H9 (cell line): ENCODE data around the gene PLCD3. TPM values are rescaled to one million over a fixed set of nuclear protein-coding genes. Genes with fewer than 3 reads are reported as not detected.

ENCODE experiments used
- DNase-seq: peaks from one replicate; pipeline ENCODE4 v3.0.0-alpha.2; 2017
- H2AFZ ChIP-seq: one replicate; pipeline ENCODE4 v1.6.1; 2013; ENCODE audit warnings: mild to moderate bottlenecking, low read length, control low read depth, moderate library complexity
- H2AK5ac ChIP-seq: 2 replicates; pipeline ENCODE4 v1.6.1; 2013; ENCODE audit warnings: low read length, control low read depth, mixed read lengths; ENCODE audit not compliant: insufficient read length
- H2BK120ac ChIP-seq: one replicate; pipeline ENCODE4 v1.6.1; 2013; ENCODE audit warnings: low read depth, mild to moderate bottlenecking, low read length, control low read depth, inconsistent platforms; ENCODE audit not compliant: poor library complexity, severe bottlenecking
- H2BK12ac ChIP-seq: 2 replicates; pipeline ENCODE4 v1.6.1; 2013; ENCODE audit warnings: low read length, control low read depth, mixed read lengths, low read depth; ENCODE audit not compliant: insufficient read length
- H2BK15ac ChIP-seq: 2 replicates; pipeline ENCODE4 v1.6.1; 2013; ENCODE audit warnings: low read depth, low read length, control low read depth
- H2BK20ac ChIP-seq: one replicate; pipeline ENCODE4 v1.6.1; 2013; ENCODE audit warnings: low read depth, mild to moderate bottlenecking, low read length, control low read depth, inconsistent platforms; ENCODE audit not compliant: poor library complexity, severe bottlenecking
- H2BK5ac ChIP-seq: 2 replicates; pipeline ENCODE4 v1.6.1; 2013; ENCODE audit warnings: low read length, control low read depth, mixed read lengths; ENCODE audit not compliant: insufficient read length
- H3K14ac ChIP-seq: 2 replicates; pipeline ENCODE4 v1.6.1; 2013; ENCODE audit warnings: low read length, control low read depth; ENCODE audit not compliant: insufficient read depth
- H3K18ac ChIP-seq: 2 replicates; pipeline ENCODE4 v1.6.1; 2013; ENCODE audit warnings: low read depth, mild to moderate bottlenecking, mixed read lengths, low read length, control low read depth; ENCODE audit not compliant: insufficient read length
- H3K23ac ChIP-seq: 2 replicates; pipeline ENCODE4 v1.6.1; 2013; ENCODE audit warnings: low read length, control low read depth, mixed read lengths, low read depth; ENCODE audit not compliant: insufficient read length
- H3K23me2 ChIP-seq: 2 replicates; pipeline ENCODE4 v1.6.1; 2013; ENCODE audit warnings: low read depth, mild to moderate bottlenecking, mixed read lengths, low read length, control low read depth; ENCODE audit not compliant: insufficient read length, poor library complexity, severe bottlenecking
- H3K27ac ChIP-seq: 2 replicates; pipeline ENCODE4 v1.5.1; 2013; ENCODE audit warnings: low read length, control low read depth, mixed read lengths, low read depth; ENCODE audit not compliant: insufficient read length
- H3K27me3 ChIP-seq: 2 replicates; pipeline ENCODE4 v1.6.1; 2013; ENCODE audit warnings: low read length, control low read depth, inconsistent platforms; ENCODE audit not compliant: insufficient read depth
- H3K4ac ChIP-seq: 2 replicates; pipeline ENCODE4 v1.6.1; 2013; ENCODE audit warnings: low read depth, mild to moderate bottlenecking, control low read depth, inconsistent platforms, low read length, moderate library complexity
- H3K4me1 ChIP-seq: 2 replicates; pipeline ENCODE4 v1.6.1; 2013; ENCODE audit warnings: low read length, control low read depth, inconsistent platforms; ENCODE audit not compliant: insufficient read depth
- H3K4me2 ChIP-seq: 2 replicates; pipeline ENCODE4 v1.6.1; 2013; ENCODE audit warnings: low read length, control low read depth, mixed read lengths; ENCODE audit not compliant: insufficient read length, insufficient read depth
- H3K56ac ChIP-seq: 2 replicates; pipeline ENCODE4 v1.6.1; 2013; ENCODE audit warnings: low read depth, mild to moderate bottlenecking, mixed read lengths, low read length, control low read depth; ENCODE audit not compliant: insufficient read length
- H3K79me1 ChIP-seq: 2 replicates; pipeline ENCODE4 v1.6.1; 2013; ENCODE audit warnings: low read depth, mild to moderate bottlenecking, moderate library complexity, low read length, control low read depth, inconsistent platforms; ENCODE audit not compliant: insufficient read depth, poor library complexity, severe bottlenecking
- H3K79me2 ChIP-seq: 2 replicates; pipeline ENCODE4 v1.6.1; 2013; ENCODE audit warnings: low read length, control low read depth, inconsistent platforms; ENCODE audit not compliant: insufficient read depth
- H3K9ac ChIP-seq: 2 replicates; pipeline ENCODE4 v1.6.1; 2013; ENCODE audit warnings: low read length, control low read depth, mixed read lengths; ENCODE audit not compliant: insufficient read length; ENCODE audit errors: extremely low read depth
- H3K9me3 ChIP-seq: one replicate; pipeline ENCODE4 v1.6.1; 2013; ENCODE audit warnings: low read depth, low read length, inconsistent platforms; ENCODE audit not compliant: control insufficient read depth
- H3T11ph ChIP-seq: one replicate; pipeline ENCODE4 v1.6.1; 2013; ENCODE audit warnings: mild to moderate bottlenecking, low read length, control low read depth, inconsistent platforms
- H4K20me1 ChIP-seq: one replicate; pipeline ENCODE4 v1.6.1; 2013; ENCODE audit not compliant: control insufficient read depth, insufficient read length, insufficient read depth
- H4K5ac ChIP-seq: 2 replicates; pipeline ENCODE4 v1.6.1; 2013; ENCODE audit warnings: low read depth, mild to moderate bottlenecking, mixed read lengths, low read length, control low read depth; ENCODE audit not compliant: insufficient read length
- H4K8ac ChIP-seq: replicated peaks from 2 replicates; pipeline ENCODE4 v1.6.1; 2013; ENCODE audit warnings: low read length, control low read depth, mixed read lengths, low read depth; ENCODE audit not compliant: insufficient read length
- H4K91ac ChIP-seq: 2 replicates; pipeline ENCODE4 v1.6.1; 2013; ENCODE audit warnings: low read depth, mild to moderate bottlenecking, moderate library complexity, mixed read lengths, low read length, control low read depth; ENCODE audit not compliant: insufficient read length
- H3K27ac Mint-ChIP-seq, 3 experiments: 2 replicates in 2 of 3; 3 replicates in 1 of 3; pipeline ENCODE4 v1.8.0; 2020 to 2021; ENCODE audit warnings: mixed read lengths in 3 of 3, mild to moderate bottlenecking in 1 of 3, moderate library complexity in 1 of 3
- H3K27me3 Mint-ChIP-seq: 2 replicates; pipeline ENCODE4 v1.8.0; 2021; ENCODE audit warnings: low read depth, mild to moderate bottlenecking, moderate library complexity, mixed read lengths
- H3K36me3 Mint-ChIP-seq, 3 experiments: 2 replicates in 2 of 3; 3 replicates in 1 of 3; pipeline ENCODE4 v1.8.0; 2020 to 2021; ENCODE audit warnings: low read depth in 3 of 3, mixed read lengths in 3 of 3; ENCODE audit not compliant: insufficient read depth in 1 of 3
- H3K4me1 Mint-ChIP-seq, 2 experiments: 2 replicates each; pipeline ENCODE4 v1.8.0; 2020; ENCODE audit warnings: mixed read lengths in 2 of 2
- H3K4me3 Mint-ChIP-seq, 2 experiments: 2 replicates in 1 of 2; 3 replicates in 1 of 2; pipeline ENCODE4 v1.8.0; 2020 to 2021; ENCODE audit warnings: mild to moderate bottlenecking in 2 of 2, mixed read lengths in 2 of 2, moderate library complexity in 1 of 2
- H3K9me3 Mint-ChIP-seq, 2 experiments: 2 replicates in 1 of 2; 3 replicates in 1 of 2; pipeline ENCODE4 v1.8.0; 2020; ENCODE audit warnings: mild to moderate bottlenecking in 2 of 2, mixed read lengths in 2 of 2, moderate library complexity in 1 of 2
- WGBS: extraction: QIAGEN DNeasy Blood & Tissue Kit; methylation state at CpG from one replicate; pipeline ENCODE4 v1.1.7; 2013; ENCODE audit warnings: missing lambda C conversion rate, low lambda C conversion rate, mixed read lengths; ENCODE audit not compliant: insufficient read length; ENCODE audit errors: extremely low coverage; 5-methylcytosine and 5-hydroxymethylcytosine counted together
- total RNA-seq: library from RNA; stranded (reverse); gene quantifications from 2 replicates; pipeline ENCODE4 v1.2.1, GENCODE V29; 2021
- TF ChIP-seq, protein P1 (sequence below): fragments of 200-600 bp; sonication (generic); conservative IDR thresholded peaks from 3 replicates; pipeline ENCODE4 v1.8.0; 2021; ENCODE audit warnings: antibody characterized with exemption, mild to moderate bottlenecking

The PLCD3 gene
- total RNA-seq, 1 experiment from 2014 or later, result 41.6 TPM

DNA sequence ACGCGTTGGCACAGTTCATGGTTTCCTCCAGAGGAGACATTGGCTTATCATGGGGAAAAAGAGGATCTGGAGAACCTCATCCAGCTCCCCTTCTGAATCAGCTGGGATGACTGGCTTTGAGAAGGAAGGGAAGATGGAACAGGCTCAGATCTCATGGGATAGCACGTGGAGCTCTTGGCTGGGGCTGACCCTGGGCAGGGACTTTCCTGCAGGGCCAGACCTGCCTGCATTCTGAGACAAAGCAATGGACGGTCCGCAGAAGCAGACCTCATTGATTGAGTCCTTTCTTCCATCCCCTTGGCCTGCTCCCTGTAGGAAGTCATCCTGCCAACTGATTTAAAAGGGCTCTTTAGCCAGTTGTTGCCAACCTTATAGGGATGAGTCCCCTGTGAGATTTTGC lies 26.2 kb downstream of the PLCD3 start:
- no CpG with 5 or more reads among the region's 5 CpGs for WGBS
- Histone ChIP-seq H3K79me1 (no peaks in the 10 kb centered on the region), H2BK15ac (no peak overlapping the region), H3K18ac (no peak overlapping the region), H2BK5ac (no peak overlapping the region), H4K20me1 (no peaks in the 10 kb centered on the region), H2AK5ac (no peak overlapping the region), H2BK12ac (no peak overlapping the region), H3K79me2 (no peaks in the 10 kb centered on the region), H3K4me1 (no peaks in the 10 kb centered on the region), H3K23me2 (no peaks in the 10 kb centered on the region), H2AFZ (no peak overlapping the region), H3K9me3 (no peaks in the 10 kb centered on the region), H4K8ac (no peak overlapping the region), H3K27ac (no peak overlapping the region), H3K56ac (no peak overlapping the region), H3K4ac (no peak overlapping the region), H4K5ac (no peak overlapping the region), H3T11ph (no peak overlapping the region), H4K91ac (no peak overlapping the region), H2BK20ac (no peak overlapping the region), H3K27me3 (no peaks in the 10 kb centered on the region), H3K14ac (no peak overlapping the region), H3K9ac (no peak overlapping the region), H3K4me2 (no peak overlapping the region), H3K23ac (no peak overlapping the region), H2BK120ac (no peak overlapping the region)
- TF ChIP-seq, protein P1, sequence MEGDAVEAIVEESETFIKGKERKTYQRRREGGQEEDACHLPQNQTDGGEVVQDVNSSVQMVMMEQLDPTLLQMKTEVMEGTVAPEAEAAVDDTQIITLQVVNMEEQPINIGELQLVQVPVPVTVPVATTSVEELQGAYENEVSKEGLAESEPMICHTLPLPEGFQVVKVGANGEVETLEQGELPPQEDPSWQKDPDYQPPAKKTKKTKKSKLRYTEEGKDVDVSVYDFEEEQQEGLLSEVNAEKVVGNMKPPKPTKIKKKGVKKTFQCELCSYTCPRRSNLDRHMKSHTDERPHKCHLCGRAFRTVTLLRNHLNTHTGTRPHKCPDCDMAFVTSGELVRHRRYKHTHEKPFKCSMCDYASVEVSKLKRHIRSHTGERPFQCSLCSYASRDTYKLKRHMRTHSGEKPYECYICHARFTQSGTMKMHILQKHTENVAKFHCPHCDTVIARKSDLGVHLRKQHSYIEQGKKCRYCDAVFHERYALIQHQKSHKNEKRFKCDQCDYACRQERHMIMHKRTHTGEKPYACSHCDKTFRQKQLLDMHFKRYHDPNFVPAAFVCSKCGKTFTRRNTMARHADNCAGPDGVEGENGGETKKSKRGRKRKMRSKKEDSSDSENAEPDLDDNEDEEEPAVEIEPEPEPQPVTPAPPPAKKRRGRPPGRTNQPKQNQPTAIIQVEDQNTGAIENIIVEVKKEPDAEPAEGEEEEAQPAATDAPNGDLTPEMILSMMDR, result no peak
- peaks cover 19 to 78% (median 75%) of the 10 kb centered on the region in 3 experiments; a peak in 6 of 7 replicates for H3K36me3 Mint-ChIP-seq
- H3K27ac Mint-ChIP-seq, result no peak overlapping the region
- H3K9me3 Mint-ChIP-seq, result no peaks in the 10 kb centered on the region
- H3K4me1 Mint-ChIP-seq, result peaks cover 0 to 5% of the 10 kb centered on the region in 2 experiments; a peak in 2 of 4 replicates
- no peak overlapping the region for H3K4me3 Mint-ChIP-seq
- H3K27me3 Mint-ChIP-seq, result peaks cover 2% of the 10 kb centered on the region; the same call in 1 of the 2 replicates
- DNase-seq, result no peak
